Measurements from ENCODE around the gene UQCC3.
"Not testable (repeated sequence)": the region's sequence is repeated elsewhere in the genome, so short reads cannot be mapped to it uniquely, and the experiment has no call there.

Gene UQCC3

GRCh38 chr11:62669420-62670161, 1.9 kb upstream of the UQCC3 start:
- no peak overlapping the region for H3K4me2 ChIP-seq
- H2AFZ ChIP-seq (ENCODE audit: low read depth), result no peak overlapping the region
- TF ChIP-seq CTCF (conservative IDR thresholded peaks at IDR 0.05; ENCODE audit: low read depth, low read length), result no peak
- H3K27me3 ChIP-seq (ENCODE audit: insufficient read depth, low read depth), result no peaks in the 10 kb centered on the region
- H3K4me1 ChIP-seq (ENCODE audit: low read depth, poor library complexity, severe bottlenecking), result peaks cover 14% of the 10 kb centered on the region
- no peaks in the 10 kb centered on the region for H3K36me3 ChIP-seq (ENCODE audit: insufficient read depth)
- H3K27ac ChIP-seq, result no peak overlapping the region
- no peaks in the 10 kb centered on the region for H4K20me1 ChIP-seq (ENCODE audit: insufficient read depth)
- no peak overlapping the region for H3K9ac ChIP-seq
- H3K4me3 ChIP-seq (IDR thresholded peaks at IDR 0.05; ENCODE audit: insufficient read depth, low read depth, low read length), result no peak overlapping the region
- peaks cover 10% of the 10 kb centered on the region; the same call in 1 of the 2 replicates for H3K79me2 ChIP-seq (ENCODE audit: insufficient read depth, low read depth)

GRCh38 chr11:62671236-62671607, 251 bp upstream of the UQCC3 start:
- Histone ChIP-seq H3K4me2 (peak overlapping the region; percentile 80), H3K9ac (peak overlapping the region; percentile 62), H3K36me3 (ENCODE audit: insufficient read depth) (no peaks in the 10 kb centered on the region), H2AFZ (ENCODE audit: low read depth) (peak overlapping the region; percentile 56), H3K27me3 (ENCODE audit: insufficient read depth, low read depth) (no peaks in the 10 kb centered on the region), H3K27ac (peak overlapping the region; percentile 61), H3K4me3 (IDR thresholded peaks at IDR 0.05; ENCODE audit: insufficient read depth, low read depth, low read length) (no peak overlapping the region), H4K20me1 (ENCODE audit: insufficient read depth) (no peaks in the 10 kb centered on the region), H3K79me2 (ENCODE audit: insufficient read depth, low read depth) (peaks cover 10% of the 10 kb centered on the region; the same call in 1 of the 2 replicates), H3K4me1 (ENCODE audit: low read depth, poor library complexity, severe bottlenecking) (peaks cover 9% of the 10 kb centered on the region)
- no peak for TF ChIP-seq CTCF (conservative IDR thresholded peaks at IDR 0.05; ENCODE audit: low read depth, low read length)

- peaks cover 18% of the 10 kb centered on the region for H3K79me2 ChIP-seq (ENCODE audit: insufficient read depth, low read depth)
- no peak overlapping the region for H3K27ac ChIP-seq
- H3K4me1 ChIP-seq (ENCODE audit: low read depth, poor library complexity, severe bottlenecking), result peaks cover 23% of the 10 kb centered on the region
Measured at GRCh38 chr11:62673196-62673525, 1.7 kb downstream of the UQCC3 start.

GRCh38 chr11:62675415-62675814, 3.9 kb downstream of the UQCC3 start:
- peaks cover 25% of the 10 kb centered on the region for H3K4me1 ChIP-seq (ENCODE audit: low read depth, poor library complexity, severe bottlenecking)
- not testable (repeated sequence) for H2AFZ ChIP-seq (ENCODE audit: low read depth); H3K27ac ChIP-seq; H3K4me3 ChIP-seq (IDR thresholded peaks at IDR 0.05; ENCODE audit: insufficient read depth, low read depth, low read length); H3K4me2 ChIP-seq; H3K9ac ChIP-seq; H4K20me1 ChIP-seq (ENCODE audit: insufficient read depth); H3K36me3 ChIP-seq (ENCODE audit: insufficient read depth); H3K27me3 ChIP-seq (ENCODE audit: insufficient read depth, low read depth)
- peaks cover 25% of the 10 kb centered on the region for H3K79me2 ChIP-seq (ENCODE audit: insufficient read depth, low read depth)

More at GRCh38 chr11:62673196-62673525, 1.7 kb downstream of the UQCC3 start:
- no peaks in the 10 kb centered on the region for H4K20me1 ChIP-seq (ENCODE audit: insufficient read depth)
- H3K9ac ChIP-seq, result no peak overlapping the region
- H3K4me2 ChIP-seq, result no peak overlapping the region; the same call in 1 of the 2 replicates
- TF ChIP-seq CTCF (conservative IDR thresholded peaks at IDR 0.05; ENCODE audit: low read depth, low read length), result no peak
- no peaks in the 10 kb centered on the region for H3K27me3 ChIP-seq (ENCODE audit: insufficient read depth, low read depth)
- H3K4me3 ChIP-seq (IDR thresholded peaks at IDR 0.05; ENCODE audit: insufficient read depth, low read depth, low read length), result no peak overlapping the region
- H2AFZ ChIP-seq (ENCODE audit: low read depth), result no peak overlapping the region
- no peaks in the 10 kb centered on the region for H3K36me3 ChIP-seq (ENCODE audit: insufficient read depth)

GRCh38 chr11:62676698-62677097, 5.2 kb downstream of the UQCC3 start:
- peaks cover 26% of the 10 kb centered on the region for H3K4me1 ChIP-seq (ENCODE audit: low read depth, poor library complexity, severe bottlenecking)
- H2AFZ ChIP-seq (ENCODE audit: low read depth), result no peak overlapping the region
- no peak for TF ChIP-seq CTCF (conservative IDR thresholded peaks at IDR 0.05; ENCODE audit: low read depth, low read length)
- no peaks in the 10 kb centered on the region for H3K27me3 ChIP-seq (ENCODE audit: insufficient read depth, low read depth)
- H3K36me3 ChIP-seq (ENCODE audit: insufficient read depth), result no peaks in the 10 kb centered on the region
- no peak overlapping the region for H3K4me3 ChIP-seq (IDR thresholded peaks at IDR 0.05; ENCODE audit: insufficient read depth, low read depth, low read length)
- no peak overlapping the region for H3K4me2 ChIP-seq
- H3K27ac ChIP-seq, result no peak overlapping the region
- H3K9ac ChIP-seq, result no peak overlapping the region
- H3K79me2 ChIP-seq (ENCODE audit: insufficient read depth, low read depth), result peaks cover 21% of the 10 kb centered on the region
- H4K20me1 ChIP-seq (ENCODE audit: insufficient read depth), result no peaks in the 10 kb centered on the region

Measured in KMS-11 (cell line).